PC-3 (cell line): ENCODE measurements around the gene ADGRL4. TPM values are rescaled to one million over a fixed set of nuclear protein-coding genes. Genes with fewer than 3 reads are reported as not detected.

Source experiments
- ATAC-seq: fragments of 200-7000 bp; cut with Tn5 transposase; 2 replicates; pipeline ENCODE4 v1.9.1; 2020; ENCODE audit warnings: mild to moderate bottlenecking, moderate library complexity
- BruUV-seq: library from RNA; stranded (reverse); fragments of 400-500 nt; replicated peaks from 2 replicates; lab custom pipeline; 2021; lab: Mats Ljungman, UMichigan
- CTCF ChIA-PET: fragments of 300-600 bp; sonication (Branson Sonifier 250); formaldehyde crosslinking; loops from one replicate; lab custom pipeline; 2022; ENCODE audit warnings: antibody characterized with exemption; lab: Charles Lee
- POLR2A ChIA-PET: fragments of 300-600 bp; sonication (Branson Sonifier 250); formaldehyde crosslinking; loops from one replicate; lab custom pipeline; 2022; ENCODE audit warnings: antibody characterized with exemption; ENCODE audit not compliant: unreplicated experiment; lab: Charles Lee
- DNase-seq: peaks from one replicate; pipeline ENCODE4 v3.0.0-alpha.2; 2015
- H2AFZ ChIP-seq: fragments of 300-600 bp; sonication (generic); 2 replicates; pipeline ENCODE4 v1.6.0; 2016; ENCODE audit warnings: antibody characterized with exemption, low read length
- H3F3A ChIP-seq: fragments of 300-600 bp; sonication (generic); one replicate; pipeline ENCODE4 v1.6.0; 2017; ENCODE audit warnings: antibody characterized with exemption, low read length, control low read depth, mild to moderate bottlenecking; ENCODE audit not compliant: unreplicated experiment
- H3K27ac ChIP-seq: fragments of 300-600 bp; sonication (generic); 2 replicates; pipeline ENCODE4 v1.5.1; 2016; ENCODE audit warnings: mild to moderate bottlenecking, low read length
- H3K27me3 ChIP-seq: fragments of 300-600 bp; sonication (generic); 2 replicates; pipeline ENCODE4 v1.6.1; 2016; ENCODE audit warnings: low read length, mixed read lengths
- H3K36me3 ChIP-seq: fragments of 300-600 bp; sonication (generic); 2 replicates; pipeline ENCODE4 v1.6.1; 2016; ENCODE audit warnings: low read depth, mixed run types, low read length, mixed read lengths
- H3K4me1 ChIP-seq: fragments of 300-600 bp; sonication (generic); 2 replicates; pipeline ENCODE4 v1.5.1; 2016; ENCODE audit warnings: low read length; ENCODE audit not compliant: insufficient read depth
- H3K4me2 ChIP-seq: fragments of 300-600 bp; sonication (generic); 2 replicates; pipeline ENCODE4 v1.6.0; 2016; ENCODE audit warnings: low read length
- H3K4me3 ChIP-seq: fragments of 300-600 bp; sonication (generic); 2 replicates; pipeline ENCODE4 v1.5.1; 2016; ENCODE audit warnings: mild to moderate bottlenecking, low read length, mixed read lengths
- H3K79me2 ChIP-seq: fragments of 300-600 bp; sonication (generic); 2 replicates; pipeline ENCODE4 v1.6.1; 2017; ENCODE audit warnings: low read length, mixed read lengths
- H3K9ac ChIP-seq: fragments of 300-600 bp; sonication (generic); 2 replicates; pipeline ENCODE4 v1.6.0; 2016; ENCODE audit warnings: mild to moderate bottlenecking, low read length
- H3K9me2 ChIP-seq: fragments of 300-600 bp; sonication (generic); replicated peaks from 2 replicates; pipeline ENCODE4 v1.6.1; 2016; ENCODE audit warnings: mixed run types, low read length, mixed read lengths
- H3K9me3 ChIP-seq: fragments of 300-600 bp; sonication (generic); 2 replicates; pipeline ENCODE4 v1.6.1; 2016; ENCODE audit warnings: low read length, mixed read lengths
- H4K20me1 ChIP-seq: fragments of 300-600 bp; sonication (generic); 2 replicates; pipeline ENCODE4 v1.6.1; 2016; ENCODE audit warnings: low read length, mixed read lengths
- EZH2 ChIP-seq: fragments of 300-600 bp; sonication (generic); IDR thresholded peaks from one replicate; pipeline ENCODE4 v1.6.1; 2017; ENCODE audit warnings: antibody characterized with exemption, mild to moderate bottlenecking, low read length; ENCODE audit not compliant: unreplicated experiment
- EZH2phosphoT487 ChIP-seq: fragments of 300-600 bp; sonication (generic); IDR thresholded peaks from 2 replicates; pipeline ENCODE4 v1.6.1; 2018; ENCODE audit warnings: mild to moderate bottlenecking, antibody characterized with exemption, low read length, borderline replicate concordance
- intact Hi-C: fragments of 100-400 bp; cut with micrococcal nuclease; formaldehyde crosslinking; loops from 2 replicates; pipeline ENCODE4 v1.9.0; 2023
- total RNA-seq: library from RNA; depleted of rRNA; stranded (reverse); fragments of >200 nt; gene quantifications from 2 replicates; pipeline ENCODE4 v1.2.3, GENCODE V29; 2014
- TF ChIP-seq, protein P1 (sequence below): fragments of 300-600 bp; sonication (generic); conservative IDR thresholded peaks from 2 replicates; pipeline ENCODE4 v1.5.1; 2017; ENCODE audit warnings: antibody characterized with exemption, low read depth, mild to moderate bottlenecking, low read length

The ADGRL4 gene
- total RNA-seq, 1 experiment from 2014 or later, result not detected

- no peak overlapping the region for H2AFZ ChIP-seq
- H3K9me2 ChIP-seq, result no peaks in the 10 kb centered on the region
- no peaks in the 10 kb centered on the region for H3K36me3 ChIP-seq
- no peaks in the 10 kb centered on the region for H3F3A ChIP-seq
- H3K4me3 ChIP-seq, result no peak overlapping the region
- BruUV-seq, result no TSS peak
- no peaks in the 10 kb centered on the region for H3K9me3 ChIP-seq
- H4K20me1 ChIP-seq, result no peaks in the 10 kb centered on the region
- ATAC-seq (no peak), DNase-seq (no peak)
- no peak for TF ChIP-seq EZH2
- TF ChIP-seq, protein P1, sequence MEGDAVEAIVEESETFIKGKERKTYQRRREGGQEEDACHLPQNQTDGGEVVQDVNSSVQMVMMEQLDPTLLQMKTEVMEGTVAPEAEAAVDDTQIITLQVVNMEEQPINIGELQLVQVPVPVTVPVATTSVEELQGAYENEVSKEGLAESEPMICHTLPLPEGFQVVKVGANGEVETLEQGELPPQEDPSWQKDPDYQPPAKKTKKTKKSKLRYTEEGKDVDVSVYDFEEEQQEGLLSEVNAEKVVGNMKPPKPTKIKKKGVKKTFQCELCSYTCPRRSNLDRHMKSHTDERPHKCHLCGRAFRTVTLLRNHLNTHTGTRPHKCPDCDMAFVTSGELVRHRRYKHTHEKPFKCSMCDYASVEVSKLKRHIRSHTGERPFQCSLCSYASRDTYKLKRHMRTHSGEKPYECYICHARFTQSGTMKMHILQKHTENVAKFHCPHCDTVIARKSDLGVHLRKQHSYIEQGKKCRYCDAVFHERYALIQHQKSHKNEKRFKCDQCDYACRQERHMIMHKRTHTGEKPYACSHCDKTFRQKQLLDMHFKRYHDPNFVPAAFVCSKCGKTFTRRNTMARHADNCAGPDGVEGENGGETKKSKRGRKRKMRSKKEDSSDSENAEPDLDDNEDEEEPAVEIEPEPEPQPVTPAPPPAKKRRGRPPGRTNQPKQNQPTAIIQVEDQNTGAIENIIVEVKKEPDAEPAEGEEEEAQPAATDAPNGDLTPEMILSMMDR, result no peak
- TF ChIP-seq EZH2phosphoT487, result no peak
- no peak overlapping the region for H3K9ac ChIP-seq
- H3K79me2 ChIP-seq, result no peaks in the 10 kb centered on the region
- POLR2A ChIA-PET, result no interaction called here
- intact Hi-C loops, result no loop called here
- H3K4me1 ChIP-seq, result no peaks in the 10 kb centered on the region
- no peaks in the 10 kb centered on the region for H3K27me3 ChIP-seq
- H3K27ac ChIP-seq, result no peak overlapping the region
- CTCF ChIA-PET, result no interaction called here
- no peak overlapping the region for H3K4me2 ChIP-seq
Measured at GRCh38 chr1:78856096-78856495, 150.4 kb downstream of the ADGRL4 start.

DNA sequence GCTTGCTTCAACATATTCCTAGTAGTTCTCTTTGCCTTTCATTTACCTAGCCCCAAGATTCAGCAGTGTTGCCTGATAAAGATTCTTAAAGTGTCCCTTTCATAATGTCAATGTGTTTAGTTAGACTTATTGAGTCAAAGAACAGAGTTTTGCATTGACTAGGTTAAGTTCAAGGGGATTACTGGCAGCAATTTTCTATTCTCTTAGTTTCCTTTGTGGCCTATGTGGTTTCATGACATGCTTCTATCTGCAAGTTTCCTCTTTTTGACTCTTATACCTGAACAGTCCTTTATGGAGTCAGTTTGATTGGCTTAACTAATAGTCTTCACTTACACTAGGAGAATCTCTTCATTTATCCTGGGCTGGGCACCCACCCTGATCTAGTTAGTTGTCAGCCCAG lies 151.3 kb downstream of the ADGRL4 start:
- intact Hi-C loops, result no loop called here
- ATAC-seq, result no peak
- BruUV-seq, result no TSS peak
- no peaks in the 10 kb centered on the region for H3K27me3 ChIP-seq
- no peaks in the 10 kb centered on the region for H3K36me3 ChIP-seq
- no peaks in the 10 kb centered on the region for H3F3A ChIP-seq
- H3K9me3 ChIP-seq, result no peaks in the 10 kb centered on the region
- no peaks in the 10 kb centered on the region for H3K4me1 ChIP-seq
- H2AFZ ChIP-seq, result no peak overlapping the region
- H3K4me3 ChIP-seq, result no peak overlapping the region
- H3K79me2 ChIP-seq, result no peaks in the 10 kb centered on the region
- TF ChIP-seq EZH2phosphoT487 (no peak), EZH2 (no peak)
- TF ChIP-seq, protein P1, result no peak
- no peak overlapping the region for H3K27ac ChIP-seq
- CTCF ChIA-PET, result no interaction called here
- H3K9ac ChIP-seq, result no peak overlapping the region
- no peaks in the 10 kb centered on the region for H4K20me1 ChIP-seq
- no peaks in the 10 kb centered on the region for H3K9me2 ChIP-seq
- no peak for DNase-seq
- POLR2A ChIA-PET, result no interaction called here
- no peak overlapping the region for H3K4me2 ChIP-seq

DNA sequence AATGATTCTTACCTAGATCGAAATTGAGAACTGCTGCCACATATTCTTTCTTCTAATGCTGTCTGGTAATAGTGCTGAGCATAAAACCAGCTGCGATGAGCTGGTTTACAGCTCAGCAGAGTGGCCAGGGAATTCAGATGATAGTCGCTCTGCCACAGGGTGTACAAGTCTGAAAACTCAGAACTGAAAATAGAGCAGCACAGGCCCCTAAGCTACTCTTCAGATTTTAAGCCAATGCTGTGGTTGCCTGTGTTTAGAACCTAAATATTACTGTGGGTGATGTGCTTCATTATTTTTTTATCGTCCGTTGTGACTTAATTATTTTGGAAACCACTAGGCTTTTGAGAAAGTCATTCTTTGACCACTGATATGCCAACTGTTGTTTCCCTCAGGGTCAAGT lies 152.0 kb downstream of the ADGRL4 start:
- H4K20me1 ChIP-seq, result no peaks in the 10 kb centered on the region
- H3K4me2 ChIP-seq, result no peak overlapping the region
- no peaks in the 10 kb centered on the region for H3K9me3 ChIP-seq
- H2AFZ ChIP-seq, result no peak overlapping the region
- H3K4me1 ChIP-seq, result no peaks in the 10 kb centered on the region
- TF ChIP-seq EZH2 (no peak), EZH2phosphoT487 (no peak)
- TF ChIP-seq, protein P1, result no peak
- intact Hi-C loops, result no loop called here
- no peaks in the 10 kb centered on the region for H3K9me2 ChIP-seq
- POLR2A ChIA-PET, result no interaction called here
- no peak overlapping the region for H3K4me3 ChIP-seq
- no peaks in the 10 kb centered on the region for H3K36me3 ChIP-seq
- no peak overlapping the region for H3K9ac ChIP-seq
- H3F3A ChIP-seq, result no peaks in the 10 kb centered on the region
- ATAC-seq (no peak), DNase-seq (no peak)
- no peaks in the 10 kb centered on the region for H3K79me2 ChIP-seq
- no TSS peak for BruUV-seq
- no peaks in the 10 kb centered on the region for H3K27me3 ChIP-seq
- no peak overlapping the region for H3K27ac ChIP-seq
- CTCF ChIA-PET, result no interaction called here
